H9 (cell line): ENCODE results near the gene PXN. TPM values are rescaled to one million over a fixed set of nuclear protein-coding genes. Genes with fewer than 3 reads are reported as not detected.

Experiments used
- DNase-seq: peaks from one replicate; pipeline ENCODE4 v3.0.0-alpha.2; 2017
- H2AFZ ChIP-seq: one replicate; pipeline ENCODE4 v1.6.1; 2013; ENCODE audit warnings: mild to moderate bottlenecking, low read length, control low read depth, moderate library complexity
- H2AK5ac ChIP-seq: 2 replicates; pipeline ENCODE4 v1.6.1; 2013; ENCODE audit warnings: low read length, control low read depth, mixed read lengths; ENCODE audit not compliant: insufficient read length
- H2BK120ac ChIP-seq: one replicate; pipeline ENCODE4 v1.6.1; 2013; ENCODE audit warnings: low read depth, mild to moderate bottlenecking, low read length, control low read depth, inconsistent platforms; ENCODE audit not compliant: poor library complexity, severe bottlenecking
- H2BK12ac ChIP-seq: 2 replicates; pipeline ENCODE4 v1.6.1; 2013; ENCODE audit warnings: low read length, control low read depth, mixed read lengths, low read depth; ENCODE audit not compliant: insufficient read length
- H2BK15ac ChIP-seq: 2 replicates; pipeline ENCODE4 v1.6.1; 2013; ENCODE audit warnings: low read depth, low read length, control low read depth
- H2BK20ac ChIP-seq: one replicate; pipeline ENCODE4 v1.6.1; 2013; ENCODE audit warnings: low read depth, mild to moderate bottlenecking, low read length, control low read depth, inconsistent platforms; ENCODE audit not compliant: poor library complexity, severe bottlenecking
- H2BK5ac ChIP-seq: 2 replicates; pipeline ENCODE4 v1.6.1; 2013; ENCODE audit warnings: low read length, control low read depth, mixed read lengths; ENCODE audit not compliant: insufficient read length
- H3K14ac ChIP-seq: 2 replicates; pipeline ENCODE4 v1.6.1; 2013; ENCODE audit warnings: low read length, control low read depth; ENCODE audit not compliant: insufficient read depth
- H3K18ac ChIP-seq: 2 replicates; pipeline ENCODE4 v1.6.1; 2013; ENCODE audit warnings: low read depth, mild to moderate bottlenecking, mixed read lengths, low read length, control low read depth; ENCODE audit not compliant: insufficient read length
- H3K23ac ChIP-seq: 2 replicates; pipeline ENCODE4 v1.6.1; 2013; ENCODE audit warnings: low read length, control low read depth, mixed read lengths, low read depth; ENCODE audit not compliant: insufficient read length
- H3K23me2 ChIP-seq: 2 replicates; pipeline ENCODE4 v1.6.1; 2013; ENCODE audit warnings: low read depth, mild to moderate bottlenecking, mixed read lengths, low read length, control low read depth; ENCODE audit not compliant: insufficient read length, poor library complexity, severe bottlenecking
- H3K27ac ChIP-seq: 2 replicates; pipeline ENCODE4 v1.5.1; 2013; ENCODE audit warnings: low read length, control low read depth, mixed read lengths, low read depth; ENCODE audit not compliant: insufficient read length
- H3K27me3 ChIP-seq: 2 replicates; pipeline ENCODE4 v1.6.1; 2013; ENCODE audit warnings: low read length, control low read depth, inconsistent platforms; ENCODE audit not compliant: insufficient read depth
- H3K4ac ChIP-seq: 2 replicates; pipeline ENCODE4 v1.6.1; 2013; ENCODE audit warnings: low read depth, mild to moderate bottlenecking, control low read depth, inconsistent platforms, low read length, moderate library complexity
- H3K4me1 ChIP-seq: 2 replicates; pipeline ENCODE4 v1.6.1; 2013; ENCODE audit warnings: low read length, control low read depth, inconsistent platforms; ENCODE audit not compliant: insufficient read depth
- H3K4me2 ChIP-seq: 2 replicates; pipeline ENCODE4 v1.6.1; 2013; ENCODE audit warnings: low read length, control low read depth, mixed read lengths; ENCODE audit not compliant: insufficient read length, insufficient read depth
- H3K56ac ChIP-seq: 2 replicates; pipeline ENCODE4 v1.6.1; 2013; ENCODE audit warnings: low read depth, mild to moderate bottlenecking, mixed read lengths, low read length, control low read depth; ENCODE audit not compliant: insufficient read length
- H3K79me1 ChIP-seq: 2 replicates; pipeline ENCODE4 v1.6.1; 2013; ENCODE audit warnings: low read depth, mild to moderate bottlenecking, moderate library complexity, low read length, control low read depth, inconsistent platforms; ENCODE audit not compliant: insufficient read depth, poor library complexity, severe bottlenecking
- H3K79me2 ChIP-seq: 2 replicates; pipeline ENCODE4 v1.6.1; 2013; ENCODE audit warnings: low read length, control low read depth, inconsistent platforms; ENCODE audit not compliant: insufficient read depth
- H3K9ac ChIP-seq: 2 replicates; pipeline ENCODE4 v1.6.1; 2013; ENCODE audit warnings: low read length, control low read depth, mixed read lengths; ENCODE audit not compliant: insufficient read length; ENCODE audit errors: extremely low read depth
- H3K9me3 ChIP-seq: one replicate; pipeline ENCODE4 v1.6.1; 2013; ENCODE audit warnings: low read depth, low read length, inconsistent platforms; ENCODE audit not compliant: control insufficient read depth
- H3T11ph ChIP-seq: one replicate; pipeline ENCODE4 v1.6.1; 2013; ENCODE audit warnings: mild to moderate bottlenecking, low read length, control low read depth, inconsistent platforms
- H4K20me1 ChIP-seq: one replicate; pipeline ENCODE4 v1.6.1; 2013; ENCODE audit not compliant: control insufficient read depth, insufficient read length, insufficient read depth
- H4K5ac ChIP-seq: 2 replicates; pipeline ENCODE4 v1.6.1; 2013; ENCODE audit warnings: low read depth, mild to moderate bottlenecking, mixed read lengths, low read length, control low read depth; ENCODE audit not compliant: insufficient read length
- H4K8ac ChIP-seq: replicated peaks from 2 replicates; pipeline ENCODE4 v1.6.1; 2013; ENCODE audit warnings: low read length, control low read depth, mixed read lengths, low read depth; ENCODE audit not compliant: insufficient read length
- H4K91ac ChIP-seq: 2 replicates; pipeline ENCODE4 v1.6.1; 2013; ENCODE audit warnings: low read depth, mild to moderate bottlenecking, moderate library complexity, mixed read lengths, low read length, control low read depth; ENCODE audit not compliant: insufficient read length
- H3K27ac Mint-ChIP-seq, 3 experiments: 2 replicates in 2 of 3; 3 replicates in 1 of 3; pipeline ENCODE4 v1.8.0; 2020 to 2021; ENCODE audit warnings: mixed read lengths in 3 of 3, mild to moderate bottlenecking in 1 of 3, moderate library complexity in 1 of 3
- H3K27me3 Mint-ChIP-seq: 2 replicates; pipeline ENCODE4 v1.8.0; 2021; ENCODE audit warnings: low read depth, mild to moderate bottlenecking, moderate library complexity, mixed read lengths
- H3K36me3 Mint-ChIP-seq, 3 experiments: 2 replicates in 2 of 3; 3 replicates in 1 of 3; pipeline ENCODE4 v1.8.0; 2020 to 2021; ENCODE audit warnings: low read depth in 3 of 3, mixed read lengths in 3 of 3; ENCODE audit not compliant: insufficient read depth in 1 of 3
- H3K4me1 Mint-ChIP-seq, 2 experiments: 2 replicates each; pipeline ENCODE4 v1.8.0; 2020; ENCODE audit warnings: mixed read lengths in 2 of 2
- H3K4me3 Mint-ChIP-seq, 2 experiments: 2 replicates in 1 of 2; 3 replicates in 1 of 2; pipeline ENCODE4 v1.8.0; 2020 to 2021; ENCODE audit warnings: mild to moderate bottlenecking in 2 of 2, mixed read lengths in 2 of 2, moderate library complexity in 1 of 2
- H3K9me3 Mint-ChIP-seq, 2 experiments: 2 replicates in 1 of 2; 3 replicates in 1 of 2; pipeline ENCODE4 v1.8.0; 2020; ENCODE audit warnings: mild to moderate bottlenecking in 2 of 2, mixed read lengths in 2 of 2, moderate library complexity in 1 of 2
- WGBS: extraction: QIAGEN DNeasy Blood & Tissue Kit; methylation state at CpG from one replicate; pipeline ENCODE4 v1.1.7; 2013; ENCODE audit warnings: missing lambda C conversion rate, low lambda C conversion rate, mixed read lengths; ENCODE audit not compliant: insufficient read length; ENCODE audit errors: extremely low coverage; 5-methylcytosine and 5-hydroxymethylcytosine counted together
- total RNA-seq: library from RNA; stranded (reverse); gene quantifications from 2 replicates; pipeline ENCODE4 v1.2.1, GENCODE V29; 2021
- TF ChIP-seq, protein P1 (sequence below): fragments of 200-600 bp; sonication (generic); conservative IDR thresholded peaks from 3 replicates; pipeline ENCODE4 v1.8.0; 2021; ENCODE audit warnings: antibody characterized with exemption, mild to moderate bottlenecking

PXN gene
- total RNA-seq, 1 experiment from 2014 or later = 92.8 TPM

DNA sequence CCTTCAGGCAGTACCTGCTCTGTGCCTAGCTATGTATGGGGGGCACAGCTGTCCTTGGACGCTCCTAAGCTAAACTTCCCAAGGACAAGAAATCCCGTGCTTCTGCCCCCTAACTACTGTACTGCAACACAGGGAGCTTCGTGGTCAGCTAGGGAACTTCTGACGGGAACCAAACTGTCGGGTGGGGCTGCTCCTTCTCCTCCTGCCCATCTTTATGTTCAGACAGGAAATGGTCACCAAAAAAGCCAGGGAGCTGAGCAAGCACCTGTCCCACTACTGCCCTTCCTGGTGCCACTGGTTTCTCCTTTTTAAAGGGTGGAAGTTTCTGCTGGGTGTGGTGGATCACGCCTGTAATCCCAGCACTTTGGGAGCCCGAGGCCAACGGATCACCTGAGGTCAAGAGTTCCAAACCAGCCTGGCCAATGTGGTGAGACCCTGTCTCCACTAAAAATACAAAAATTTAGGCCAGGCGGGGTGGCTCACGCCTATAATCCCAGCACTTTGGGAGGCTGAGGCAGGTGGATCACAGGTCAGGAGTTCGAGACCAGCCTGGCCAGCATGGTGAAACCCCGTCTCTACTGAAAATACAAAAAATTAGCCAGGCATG lies 26.6 kb downstream of the PXN start:
- Histone ChIP-seq H4K91ac (no peak overlapping the region), H3K27me3 (no peaks in the 10 kb centered on the region), H2AK5ac (no peak overlapping the region), H2AFZ (no peak overlapping the region), H2BK15ac (no peak overlapping the region), H3T11ph (no peak overlapping the region), H4K5ac (no peak overlapping the region), H2BK5ac (no peak overlapping the region), H2BK120ac (no peak overlapping the region), H3K23me2 (no peaks in the 10 kb centered on the region), H3K9ac (no peak overlapping the region), H3K23ac (no peak overlapping the region), H4K8ac (no peak overlapping the region), H3K4me2 (no peak overlapping the region), H3K79me2 (peaks cover 32% of the 10 kb centered on the region; the same call in 1 of the 2 replicates), H2BK20ac (no peak overlapping the region), H3K18ac (no peak overlapping the region), H3K56ac (no peak overlapping the region), H3K27ac (no peak overlapping the region), H3K9me3 (no peaks in the 10 kb centered on the region), H3K79me1 (peaks cover 5% of the 10 kb centered on the region), H3K4me1 (peaks cover 8% of the 10 kb centered on the region), H3K4ac (no peak overlapping the region), H3K14ac (no peak overlapping the region), H4K20me1 (no peaks in the 10 kb centered on the region), H2BK12ac (no peak overlapping the region)
- TF ChIP-seq, protein P1, sequence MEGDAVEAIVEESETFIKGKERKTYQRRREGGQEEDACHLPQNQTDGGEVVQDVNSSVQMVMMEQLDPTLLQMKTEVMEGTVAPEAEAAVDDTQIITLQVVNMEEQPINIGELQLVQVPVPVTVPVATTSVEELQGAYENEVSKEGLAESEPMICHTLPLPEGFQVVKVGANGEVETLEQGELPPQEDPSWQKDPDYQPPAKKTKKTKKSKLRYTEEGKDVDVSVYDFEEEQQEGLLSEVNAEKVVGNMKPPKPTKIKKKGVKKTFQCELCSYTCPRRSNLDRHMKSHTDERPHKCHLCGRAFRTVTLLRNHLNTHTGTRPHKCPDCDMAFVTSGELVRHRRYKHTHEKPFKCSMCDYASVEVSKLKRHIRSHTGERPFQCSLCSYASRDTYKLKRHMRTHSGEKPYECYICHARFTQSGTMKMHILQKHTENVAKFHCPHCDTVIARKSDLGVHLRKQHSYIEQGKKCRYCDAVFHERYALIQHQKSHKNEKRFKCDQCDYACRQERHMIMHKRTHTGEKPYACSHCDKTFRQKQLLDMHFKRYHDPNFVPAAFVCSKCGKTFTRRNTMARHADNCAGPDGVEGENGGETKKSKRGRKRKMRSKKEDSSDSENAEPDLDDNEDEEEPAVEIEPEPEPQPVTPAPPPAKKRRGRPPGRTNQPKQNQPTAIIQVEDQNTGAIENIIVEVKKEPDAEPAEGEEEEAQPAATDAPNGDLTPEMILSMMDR = no peak
- DNase-seq = no peak
- no CpG with 5 or more reads among the region's 12 CpGs for WGBS
- peak overlapping the region in 1 of 3 experiments; percentile 70; a peak in 1 of 7 replicates for H3K27ac Mint-ChIP-seq
- peaks cover 57 to 58% of the 10 kb centered on the region in 2 experiments for H3K4me1 Mint-ChIP-seq
- H3K9me3 Mint-ChIP-seq = no peaks in the 10 kb centered on the region
- H3K36me3 Mint-ChIP-seq = no peaks in the 10 kb centered on the region; a peak in 1 of 7 replicates
- no peak overlapping the region for H3K4me3 Mint-ChIP-seq
- no peaks in the 10 kb centered on the region for H3K27me3 Mint-ChIP-seq
